Measurements from ENCODE around the gene DHDH.

DNA sequence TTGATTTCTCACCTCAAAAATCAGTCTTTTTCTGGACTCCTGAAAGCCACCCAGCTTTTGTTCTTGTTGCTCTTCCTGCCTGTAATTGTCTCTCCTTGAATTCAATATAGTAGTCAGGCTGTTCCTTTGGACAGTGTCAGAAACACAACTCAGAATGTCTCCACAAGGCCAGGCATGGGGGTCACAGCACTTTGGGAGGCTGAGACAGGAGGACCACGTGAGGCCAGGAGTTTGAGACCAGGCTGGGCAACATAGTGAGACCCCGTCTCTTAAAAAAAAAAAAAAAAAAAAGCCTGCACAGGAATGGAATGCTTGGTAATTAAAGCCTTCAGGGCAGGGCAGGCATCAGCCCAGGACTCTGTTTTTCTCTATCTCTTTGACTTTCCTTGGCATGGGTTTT, 12.3 kb downstream of the DHDH start:
- TF ChIP-seq, protein P1, sequence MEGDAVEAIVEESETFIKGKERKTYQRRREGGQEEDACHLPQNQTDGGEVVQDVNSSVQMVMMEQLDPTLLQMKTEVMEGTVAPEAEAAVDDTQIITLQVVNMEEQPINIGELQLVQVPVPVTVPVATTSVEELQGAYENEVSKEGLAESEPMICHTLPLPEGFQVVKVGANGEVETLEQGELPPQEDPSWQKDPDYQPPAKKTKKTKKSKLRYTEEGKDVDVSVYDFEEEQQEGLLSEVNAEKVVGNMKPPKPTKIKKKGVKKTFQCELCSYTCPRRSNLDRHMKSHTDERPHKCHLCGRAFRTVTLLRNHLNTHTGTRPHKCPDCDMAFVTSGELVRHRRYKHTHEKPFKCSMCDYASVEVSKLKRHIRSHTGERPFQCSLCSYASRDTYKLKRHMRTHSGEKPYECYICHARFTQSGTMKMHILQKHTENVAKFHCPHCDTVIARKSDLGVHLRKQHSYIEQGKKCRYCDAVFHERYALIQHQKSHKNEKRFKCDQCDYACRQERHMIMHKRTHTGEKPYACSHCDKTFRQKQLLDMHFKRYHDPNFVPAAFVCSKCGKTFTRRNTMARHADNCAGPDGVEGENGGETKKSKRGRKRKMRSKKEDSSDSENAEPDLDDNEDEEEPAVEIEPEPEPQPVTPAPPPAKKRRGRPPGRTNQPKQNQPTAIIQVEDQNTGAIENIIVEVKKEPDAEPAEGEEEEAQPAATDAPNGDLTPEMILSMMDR (conservative IDR thresholded peaks at IDR 0.05; ENCODE audit: low read length), result no peak
- TF ChIP-seq EZH2phosphoT487 (IDR thresholded peaks at IDR 0.05; ENCODE audit: borderline replicate concordance, low read depth, low read length), result no peak
